A549 (cell line): ENCODE results near the gene CYP26B1. TPM values are rescaled to one million over a fixed set of nuclear protein-coding genes. Genes with fewer than 3 reads are reported as not detected.
A peak's percentile ranks its signal among the peaks of the same experiment; 100 is the strongest.

Experiments
- ATAC-seq, 2 experiments: fragments of 200-7000 bp in 1 of 2; fragments of >200 bp in 1 of 2; cut with Nextera tagmentation in 1 of 2; cut with Tn5 transposase in 1 of 2; 3 replicates each; pipeline versions ENCODE4 v1.8.0 to v1.9.1; 2018 to 2020; ENCODE audit warnings: mild to moderate bottlenecking in 1 of 2, moderate library complexity in 1 of 2
- CTCF ChIA-PET: fragments of 300-600 bp; sonication (Branson Sonifier 250); formaldehyde crosslinking; extraction: SDS; loops from one replicate; lab custom pipeline; 2021; ENCODE audit warnings: antibody characterized with exemption, inconsistent platforms; lab: Yijun Ruan, JAX
- POLR2A ChIA-PET: fragments of 350-600 bp; formaldehyde crosslinking; extraction: SDS; loops from one replicate; lab custom pipeline; 2021; ENCODE audit warnings: antibody characterized with exemption, inconsistent platforms; lab: Yijun Ruan, JAX
- DNase-seq, 2 experiments: peaks; one replicate each; pipeline versions ENCODE4 v3.0.0 to v3.0.0-alpha.2; 2011 to 2016; ENCODE audit warnings: low read depth in 1 of 2, low spot score in 1 of 2
- FAIRE-seq: peaks from 2 replicates; lab custom pipeline; 2011; peaks lifted over from hg19 to GRCh38; lab: Jason Lieb, UNC
- H3K27ac ChIP-seq, 2 experiments: fragments of >200 bp; sonication (Bioruptor Twin); formaldehyde crosslinking; 3 replicates each; pipeline ENCODE4 v1.5.1; 2016 to 2017
- H3K4me1 ChIP-seq: fragments of >200 bp; sonication (Bioruptor Twin); formaldehyde crosslinking; 3 replicates; pipeline ENCODE4 v1.6.1; 2016
- H3K4me2 ChIP-seq: fragments of >200 bp; sonication (Bioruptor Twin); formaldehyde crosslinking; 3 replicates; pipeline ENCODE4 v1.6.1; 2016
- H3K4me3 ChIP-seq: fragments of >200 bp; sonication (Bioruptor Twin); formaldehyde crosslinking; 3 replicates; pipeline ENCODE4 v1.5.1; 2016
- H3K9me3 ChIP-seq: fragments of >200 bp; sonication (Bioruptor Twin); formaldehyde crosslinking; 3 replicates; pipeline ENCODE4 v1.6.1; 2016
- BHLHE40 ChIP-seq: IDR thresholded peaks from 2 replicates; pipeline ENCODE4 v1.6.1; 2012; ENCODE audit warnings: low read depth, low read length, inconsistent platforms
- CTCF ChIP-seq: fragments of >200 bp; sonication (Bioruptor Twin); formaldehyde crosslinking; IDR thresholded peaks from 3 replicates; pipeline ENCODE4 v1.5.1; 2016
- EHF ChIP-seq: fragments of 250-450 bp; sonication (Bioruptor Pico); IDR thresholded peaks from 2 replicates; pipeline ENCODE4 v1.5.0; 2020; ENCODE audit warnings: mild to moderate bottlenecking
- EHMT2 ChIP-seq: fragments of 200-600 bp; sonication (generic); IDR thresholded peaks from 2 replicates; pipeline ENCODE4 v1.6.1; 2016; ENCODE audit warnings: antibody characterized with exemption, low read depth, mild to moderate bottlenecking, moderate library complexity
- ESRRA ChIP-seq: fragments of 150-350 bp; IDR thresholded peaks from 2 replicates; pipeline ENCODE4 v1.6.1; 2014; ENCODE audit warnings: mild to moderate bottlenecking, low read length, borderline replicate concordance
- FOSB ChIP-seq: fragments of 250-450 bp; sonication (Bioruptor Pico); IDR thresholded peaks from 2 replicates; pipeline ENCODE4 v1.5.0; 2020; ENCODE audit warnings: mild to moderate bottlenecking, moderate library complexity
- GATA3 ChIP-seq: IDR thresholded peaks from 2 replicates; pipeline ENCODE4 v1.6.1; 2012; ENCODE audit warnings: borderline replicate concordance
- HEYL ChIP-seq: fragments of 250-450 bp; sonication (Bioruptor Pico); IDR thresholded peaks from 2 replicates; pipeline ENCODE4 v1.8.0; 2021; ENCODE audit warnings: mild to moderate bottlenecking, moderate library complexity
- HMGXB4 ChIP-seq: fragments of 250-450 bp; sonication (Bioruptor Pico); IDR thresholded peaks from 2 replicates; pipeline ENCODE4 v1.5.0; 2021; ENCODE audit warnings: mild to moderate bottlenecking, moderate library complexity, borderline replicate concordance
- HOXA7 ChIP-seq: fragments of 250-450 bp; sonication (Bioruptor Pico); IDR thresholded peaks from 2 replicates; pipeline ENCODE4 v1.5.0; 2020; ENCODE audit warnings: mild to moderate bottlenecking, moderate library complexity
- JUN ChIP-seq, 2 experiments: fragments of >200 bp; sonication (Bioruptor Twin); formaldehyde crosslinking; IDR thresholded peaks; 2 replicates in 1 of 2; 3 replicates in 1 of 2; pipeline ENCODE4 v1.6.1; 2016 to 2017
- KDM5A ChIP-seq: fragments of 200-600 bp; sonication (generic); IDR thresholded peaks from 2 replicates; pipeline ENCODE4 v1.6.1; 2016; ENCODE audit warnings: antibody characterized with exemption, mild to moderate bottlenecking
- MAX ChIP-seq: IDR thresholded peaks from 2 replicates; pipeline ENCODE4 v1.6.1; 2012
- MYC ChIP-seq: IDR thresholded peaks from 2 replicates; pipeline ENCODE4 v1.6.1; 2012; ENCODE audit warnings: mild to moderate bottlenecking, inconsistent platforms, low read length, improper control_type of control experiment, borderline replicate concordance
- NR3C1 ChIP-seq: fragments of >200 bp; sonication (Bioruptor Twin); formaldehyde crosslinking; IDR thresholded peaks from 3 replicates; pipeline ENCODE4 v1.6.1; 2017
- PBX3 ChIP-seq: IDR thresholded peaks from 2 replicates; pipeline ENCODE4 v1.6.1; 2012
- PHF8 ChIP-seq: fragments of 200-600 bp; sonication (generic); IDR thresholded peaks from 2 replicates; pipeline ENCODE4 v1.6.1; 2016; ENCODE audit warnings: low read depth, mild to moderate bottlenecking, antibody characterized with exemption, moderate library complexity, borderline replicate concordance
- RARB ChIP-seq: fragments of 250-450 bp; sonication (Bioruptor Pico); IDR thresholded peaks from 2 replicates; pipeline ENCODE4 v1.8.0; 2021; ENCODE audit warnings: mild to moderate bottlenecking, moderate library complexity
- RCOR1 ChIP-seq: fragments of 150-350 bp; IDR thresholded peaks from 2 replicates; pipeline ENCODE4 v1.6.1; 2014; ENCODE audit warnings: antibody characterized with exemption, low read length, low read depth
- SREBF2 ChIP-seq: fragments of 450-650 bp; IDR thresholded peaks from 2 replicates; pipeline ENCODE4 v1.6.1; 2014; ENCODE audit warnings: mild to moderate bottlenecking, moderate library complexity
- TFCP2L1 ChIP-seq: fragments of 250-450 bp; sonication (Bioruptor Pico); IDR thresholded peaks from 2 replicates; pipeline ENCODE4 v1.5.0; 2021; ENCODE audit warnings: mild to moderate bottlenecking
- USF2 ChIP-seq: fragments of 450-650 bp; IDR thresholded peaks from 2 replicates; pipeline ENCODE4 v1.6.1; 2014; ENCODE audit warnings: antibody characterized with exemption
- ZC3H11A ChIP-seq: fragments of 450-650 bp; IDR thresholded peaks from 2 replicates; pipeline ENCODE4 v1.6.1; 2014; ENCODE audit warnings: antibody characterized with exemption, mild to moderate bottlenecking
- ZFP36 ChIP-seq: fragments of 450-650 bp; IDR thresholded peaks from 2 replicates; pipeline ENCODE4 v1.6.1; 2014; ENCODE audit warnings: borderline replicate concordance; ENCODE audit not compliant: partially characterized antibody
- WGBS: methylation state at CpG from one replicate; pipeline ENCODE4 v1.1.6; 2017; ENCODE audit errors: missing lambda C conversion rate; 5-methylcytosine and 5-hydroxymethylcytosine counted together
- polyA plus RNA-seq, 4 experiments: library from polyadenylated mRNA; depleted of rRNA in 3 of 4; stranded (reverse); fragments of >200 nt; fragmentation: RNase III in 1 of 4; extraction: RNeasy Plus Mini Kit Qiagen cat#74134 plus additional on column Dnase treatment in 1 of 4; gene quantifications; 2 replicates in 3 of 4; 3 replicates in 1 of 4; pipeline ENCODE4 v1.2.3, GENCODE V29; 2011 to 2017
- TF ChIP-seq, protein P1 (sequence below): fragments of 150-350 bp; IDR thresholded peaks from 2 replicates; pipeline ENCODE4 v1.6.1; 2014; ENCODE audit warnings: low read depth, mild to moderate bottlenecking, low read length

CYP26B1 gene
- polyA plus RNA-seq, 2 of the 4 experiments (the other 2 are of a cell fraction) = 9.7 to 13.6 TPM

DNA sequence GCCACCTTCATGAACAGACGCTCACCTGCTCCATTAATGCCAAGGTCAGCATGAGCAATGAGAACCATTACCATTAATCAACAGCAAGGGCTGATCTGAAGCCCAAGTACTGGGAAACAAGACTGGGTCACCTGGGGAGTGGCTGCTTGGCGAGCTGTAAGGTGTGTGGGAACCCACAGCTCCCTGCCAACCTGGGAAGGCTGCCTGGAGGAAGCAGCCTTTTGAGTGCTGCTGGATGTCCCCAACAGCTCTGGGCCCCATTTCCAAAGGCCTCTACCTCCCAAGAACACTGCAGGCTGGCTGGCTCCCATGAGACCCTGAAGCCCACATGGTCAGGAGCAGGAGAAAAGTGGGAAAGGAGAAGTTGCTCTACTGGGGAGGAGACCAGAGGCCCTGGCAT is 62.1 kb downstream of the CYP26B1 start:
- TF ChIP-seq MAX = no peak
- TF ChIP-seq ZFP36 = peak; percentile 40
- ATAC-seq (no peak; a peak in 1 of 6 replicates), DNase-seq (no peak), FAIRE-seq (no peak)
- POLR2A ChIA-PET = no interaction called here
- Histone ChIP-seq H3K27ac (no peak overlapping the region), H3K4me1 (no peaks in the 10 kb centered on the region), H3K4me3 (no peak overlapping the region), H3K4me2 (no peak overlapping the region), H3K9me3 (peaks cover 3% of the 10 kb centered on the region; the same call in 1 of the 3 replicates)
- 71% methylated on average over 2 of the region's 2 CpGs for WGBS
- CTCF ChIA-PET = no interaction called here

GRCh38 chr2:72085036-72085435 is 62.6 kb downstream of the CYP26B1 start:
- Histone ChIP-seq H3K4me1 (no peaks in the 10 kb centered on the region), H3K4me3 (no peak overlapping the region), H3K9me3 (peaks cover 3% of the 10 kb centered on the region; the same call in 1 of the 3 replicates), H3K4me2 (no peak overlapping the region), H3K27ac (no peak overlapping the region)
- ATAC-seq (no peak), FAIRE-seq (no peak), DNase-seq (no peak)
- WGBS = 76% methylated on average over 10 of the region's 10 CpGs
- CTCF ChIA-PET = no interaction called here
- TF ChIP-seq RARB (CRISPR knock-in tag) (no peak), MYC (no peak), USF2 (no peak), RCOR1 (no peak), GATA3 (no peak), ESRRA (no peak), JUN (IDR thresholded peaks at IDR 0.05) (no peak), NR3C1 (no peak), MAX (no peak), PHF8 (no peak), KDM5A (no peak), EHMT2 (no peak), HEYL (no peak), HMGXB4 (CRISPR knock-in tag) (no peak)
- TF ChIP-seq, protein P1, sequence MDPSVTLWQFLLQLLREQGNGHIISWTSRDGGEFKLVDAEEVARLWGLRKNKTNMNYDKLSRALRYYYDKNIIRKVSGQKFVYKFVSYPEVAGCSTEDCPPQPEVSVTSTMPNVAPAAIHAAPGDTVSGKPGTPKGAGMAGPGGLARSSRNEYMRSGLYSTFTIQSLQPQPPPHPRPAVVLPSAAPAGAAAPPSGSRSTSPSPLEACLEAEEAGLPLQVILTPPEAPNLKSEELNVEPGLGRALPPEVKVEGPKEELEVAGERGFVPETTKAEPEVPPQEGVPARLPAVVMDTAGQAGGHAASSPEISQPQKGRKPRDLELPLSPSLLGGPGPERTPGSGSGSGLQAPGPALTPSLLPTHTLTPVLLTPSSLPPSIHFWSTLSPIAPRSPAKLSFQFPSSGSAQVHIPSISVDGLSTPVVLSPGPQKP = no peak
- TF ChIP-seq, all 56 proteins: peak for 0
- POLR2A ChIA-PET = no interaction called here

DNA sequence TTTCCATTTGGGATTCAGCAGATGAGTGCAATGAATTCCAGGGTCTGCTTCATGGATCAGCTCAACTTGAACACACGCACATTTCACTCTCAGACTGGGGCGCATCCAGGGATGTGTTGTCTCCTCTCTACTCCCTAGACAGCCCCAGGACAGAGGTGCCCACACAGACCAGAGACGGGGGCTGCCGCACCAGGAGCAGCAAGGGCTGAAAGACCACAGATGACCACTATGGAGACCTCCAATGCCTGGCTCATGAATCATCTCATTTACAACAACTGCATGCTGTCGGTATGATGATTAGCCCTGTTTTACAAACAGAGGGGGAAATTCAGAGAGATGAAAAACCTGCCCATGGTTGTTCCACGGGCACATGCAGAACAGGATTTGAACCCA is 63.1 kb downstream of the CYP26B1 start:
- 82% methylated on average over 6 of the region's 6 CpGs for WGBS
- CTCF ChIA-PET = interaction anchor here (0.7 to 1.6 kb wide), 2 partner anchors 27 to 66 kb away, joined by 3 read pairs; no protein-coding TSS in a partner anchor
- peaks cover 3% of the 10 kb centered on the region; the same call in 1 of the 3 replicates for H3K9me3 ChIP-seq
- ATAC-seq = no peak
- FAIRE-seq = no peak
- H3K4me2 ChIP-seq = no peak overlapping the region
- no peaks in the 10 kb centered on the region for H3K4me1 ChIP-seq
- POLR2A ChIA-PET = no interaction called here
- H3K4me3 ChIP-seq = no peak overlapping the region
- H3K27ac ChIP-seq = no peak overlapping the region
- no peak for DNase-seq
- no peak for TF ChIP-seq GATA3
- TF ChIP-seq TFCP2L1 (CRISPR knock-in tag) = no peak
- no peak for TF ChIP-seq USF2
- no peak for TF ChIP-seq CTCF
- TF ChIP-seq EHF (CRISPR knock-in tag) = no peak
- TF ChIP-seq PBX3 = no peak
- TF ChIP-seq FOSB (CRISPR knock-in tag) = no peak
- no peak for TF ChIP-seq ZC3H11A
- TF ChIP-seq BHLHE40 = no peak
- no peak for TF ChIP-seq RARB (CRISPR knock-in tag)
- no peak for TF ChIP-seq RCOR1
- no peak for TF ChIP-seq ESRRA
- no peak for TF ChIP-seq SREBF2
- no peak for TF ChIP-seq MAX
- no peak for TF ChIP-seq HOXA7 (CRISPR knock-in tag)
